ENCODE measurements around the gene AGO3. TPM values are rescaled to one million over a fixed set of nuclear protein-coding genes. Genes with fewer than 3 reads are reported as not detected.
"Not testable (repeated sequence)": the region's sequence is repeated elsewhere in the genome, so short reads cannot be mapped to it uniquely, and the experiment has no call there.

Gene AGO3
- polyA plus RNA-seq, 2 donors, result 2.6 to 3.2 TPM

- H3K27ac ChIP-seq (ENCODE audit: low read depth in 2 of 2, low read length in 1 of 2), result no peak overlapping the region
- H3K36me3 ChIP-seq (ENCODE audit: control insufficient read depth in 2 of 2, insufficient read depth in 2 of 2, low read length in 1 of 2), result no peaks in the 10 kb centered on the region
- 51 to 61% methylated on average over 2 of the region's 2 CpGs for WGBS, 2 donors
- H3K9me3 ChIP-seq (ENCODE audit: control insufficient read depth in 2 of 2, insufficient read depth in 1 of 2, low read depth in 1 of 2, low read length in 1 of 2), result no peaks in the 10 kb centered on the region
- H3K27me3 ChIP-seq (ENCODE audit: control insufficient read depth in 1 of 2, insufficient read depth in 2 of 2, low read length in 2 of 2), result no peaks in the 10 kb centered on the region
- no peak overlapping the region for H3K4me3 ChIP-seq (ENCODE audit: low read depth in 1 of 2, low read length in 2 of 2)
- no peaks in the 10 kb centered on the region for H3K4me1 ChIP-seq (ENCODE audit: control insufficient read depth in 2 of 2, insufficient read depth in 2 of 2, low read length in 1 of 2)
These were observed 4.8 kb downstream of the AGO3 start for GRCh38 chr1:35935442-35936388.

- H3K4me1 ChIP-seq (ENCODE audit: control insufficient read depth in 2 of 2, insufficient read depth in 2 of 2, low read length in 1 of 2), result no peaks in the 10 kb centered on the region
- no peak overlapping the region for H3K4me3 ChIP-seq (ENCODE audit: low read depth in 1 of 2, low read length in 2 of 2)
- no peaks in the 10 kb centered on the region for H3K9me3 ChIP-seq (ENCODE audit: control insufficient read depth in 2 of 2, insufficient read depth in 1 of 2, low read depth in 1 of 2, low read length in 1 of 2)
- 92 to 95% methylated on average over 3 of the region's 3 CpGs for whole genome bisulfite sequencing, 2 donors
- H3K36me3 ChIP-seq (ENCODE audit: control insufficient read depth in 2 of 2, insufficient read depth in 2 of 2, low read length in 1 of 2), result no peaks in the 10 kb centered on the region
- H3K27me3 ChIP-seq (ENCODE audit: control insufficient read depth in 1 of 2, insufficient read depth in 2 of 2, low read length in 2 of 2), result no peaks in the 10 kb centered on the region
- H3K27ac ChIP-seq (ENCODE audit: low read depth in 2 of 2, low read length in 1 of 2), result no peak overlapping the region
These were observed 5.9 kb downstream of the AGO3 start for GRCh38 chr1:35936838-35937237.

DNA sequence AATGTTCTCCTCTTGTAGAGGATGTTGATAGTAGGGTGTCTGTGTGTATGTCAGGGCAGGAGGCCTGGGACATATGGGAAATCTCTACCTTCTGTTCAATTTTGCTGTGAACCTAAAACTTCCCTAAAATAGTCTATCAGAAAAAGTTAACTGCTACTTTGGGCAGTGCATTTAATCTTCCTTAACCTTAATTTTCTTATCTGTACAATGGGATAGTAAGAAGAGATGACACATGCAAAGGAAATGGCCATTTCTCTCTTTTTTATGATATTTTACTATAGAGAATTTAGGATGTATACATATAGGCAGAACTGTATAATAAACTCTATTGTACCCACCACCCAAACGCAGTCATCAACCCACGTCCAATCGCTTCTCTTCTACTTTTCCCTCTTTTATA, 8.6 kb downstream of the AGO3 start:
- Histone ChIP-seq H3K9me3 (ENCODE audit: control insufficient read depth in 2 of 2, insufficient read depth in 1 of 2, low read depth in 1 of 2, low read length in 1 of 2) (no peaks in the 10 kb centered on the region), H3K4me3 (ENCODE audit: low read depth in 1 of 2, low read length in 2 of 2) (no peak overlapping the region), H3K27me3 (ENCODE audit: control insufficient read depth in 1 of 2, insufficient read depth in 2 of 2, low read length in 2 of 2) (no peaks in the 10 kb centered on the region), H3K4me1 (ENCODE audit: control insufficient read depth in 2 of 2, insufficient read depth in 2 of 2, low read length in 1 of 2) (no peaks in the 10 kb centered on the region), H3K27ac (ENCODE audit: low read depth in 2 of 2, low read length in 1 of 2) (no peak overlapping the region), H3K36me3 (ENCODE audit: control insufficient read depth in 2 of 2, insufficient read depth in 2 of 2, low read length in 1 of 2) (no peaks in the 10 kb centered on the region)
- WGBS, 2 donors, result 97 to 98% methylated on average over 3 of the region's 3 CpGs

- Histone ChIP-seq H3K4me1 (ENCODE audit: control insufficient read depth in 2 of 2, insufficient read depth in 2 of 2, low read length in 1 of 2) (no peaks in the 10 kb centered on the region), H3K36me3 (ENCODE audit: control insufficient read depth in 2 of 2, insufficient read depth in 2 of 2, low read length in 1 of 2) (no peaks in the 10 kb centered on the region), H3K9me3 (ENCODE audit: control insufficient read depth in 2 of 2, insufficient read depth in 1 of 2, low read depth in 1 of 2, low read length in 1 of 2) (no peaks in the 10 kb centered on the region), H3K27ac (ENCODE audit: low read depth in 2 of 2, low read length in 1 of 2) (no peak overlapping the region), H3K4me3 (ENCODE audit: low read depth in 1 of 2, low read length in 2 of 2) (no peak overlapping the region), H3K27me3 (ENCODE audit: control insufficient read depth in 1 of 2, insufficient read depth in 2 of 2, low read length in 2 of 2) (no peaks in the 10 kb centered on the region)
- WGBS, 2 donors, result 61 to 67% methylated on average over 2 of the region's 2 CpGs
These were observed 14.4 kb downstream of the AGO3 start for GRCh38 chr1:35945327-35945726.

DNA sequence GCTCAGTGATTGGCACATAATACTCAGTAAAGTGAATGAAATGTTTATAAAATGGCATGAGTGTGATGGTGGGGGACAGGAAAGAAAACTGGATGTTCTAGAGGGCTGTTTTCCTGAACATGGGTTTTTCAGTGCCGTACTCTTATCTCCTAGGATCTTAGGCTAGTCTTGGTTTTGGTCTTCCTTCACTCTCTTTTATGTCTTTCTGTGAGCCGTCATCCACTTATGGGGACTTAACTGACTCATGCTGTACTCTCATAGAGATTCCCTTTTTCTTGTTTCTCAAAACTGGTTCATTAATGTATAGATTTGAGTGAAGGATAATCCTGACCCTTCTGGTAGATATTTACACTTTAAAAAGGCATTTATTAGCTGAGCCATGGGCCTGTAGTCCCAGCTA, 16.6 kb downstream of the AGO3 start:
- Histone ChIP-seq H3K27me3 (ENCODE audit: control insufficient read depth in 1 of 2, insufficient read depth in 2 of 2, low read length in 2 of 2) (no peaks in the 10 kb centered on the region), H3K4me1 (ENCODE audit: control insufficient read depth in 2 of 2, insufficient read depth in 2 of 2, low read length in 1 of 2) (no peaks in the 10 kb centered on the region), H3K36me3 (ENCODE audit: control insufficient read depth in 2 of 2, insufficient read depth in 2 of 2, low read length in 1 of 2) (no peaks in the 10 kb centered on the region), H3K9me3 (ENCODE audit: control insufficient read depth in 2 of 2, insufficient read depth in 1 of 2, low read depth in 1 of 2, low read length in 1 of 2) (no peaks in the 10 kb centered on the region), H3K27ac (ENCODE audit: low read depth in 2 of 2, low read length in 1 of 2) (no peak overlapping the region), H3K4me3 (ENCODE audit: low read depth in 1 of 2, low read length in 2 of 2) (no peak overlapping the region)
- WGBS, 2 donors, result 90 to 91% methylated on average over 2 of the region's 2 CpGs

DNA sequence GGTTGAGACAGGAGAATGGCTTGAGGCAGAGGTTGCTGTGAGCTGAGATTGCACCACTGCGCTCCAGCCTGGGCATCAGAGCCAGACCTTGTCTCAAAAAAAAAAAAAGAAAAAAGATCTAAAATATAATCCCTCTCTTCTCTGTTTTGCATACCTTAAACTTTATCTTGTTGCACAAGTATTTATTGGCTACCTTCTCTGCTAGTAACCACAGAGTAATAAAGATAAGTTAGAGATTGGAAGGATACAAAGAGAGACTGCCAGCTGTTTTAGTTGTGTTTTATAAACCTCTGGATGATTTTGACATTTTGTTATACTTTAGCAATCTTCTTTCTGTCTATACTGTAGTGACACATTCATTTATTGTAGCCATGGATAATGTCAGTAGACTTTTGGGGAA, 27.7 kb downstream of the AGO3 start:
- H3K9me3 ChIP-seq (ENCODE audit: control insufficient read depth in 2 of 2, insufficient read depth in 1 of 2, low read depth in 1 of 2, low read length in 1 of 2), result no peaks in the 10 kb centered on the region
- H3K4me3 ChIP-seq (ENCODE audit: low read depth in 1 of 2, low read length in 2 of 2), result no peak overlapping the region
- H3K4me1 ChIP-seq (ENCODE audit: control insufficient read depth in 2 of 2, insufficient read depth in 2 of 2, low read length in 1 of 2), result no peaks in the 10 kb centered on the region
- H3K27ac ChIP-seq (ENCODE audit: low read depth in 2 of 2, low read length in 1 of 2), result no peak overlapping the region
- WGBS, 2 donors, result 97 to 100% methylated on average over 1 of the region's 1 CpG
- peaks cover 0 to 2% of the 10 kb centered on the region in 2 donors for H3K36me3 ChIP-seq (ENCODE audit: control insufficient read depth in 2 of 2, insufficient read depth in 2 of 2, low read length in 1 of 2)
- no peaks in the 10 kb centered on the region for H3K27me3 ChIP-seq (ENCODE audit: control insufficient read depth in 1 of 2, insufficient read depth in 2 of 2, low read length in 2 of 2)

- Histone ChIP-seq H3K27me3 (ENCODE audit: control insufficient read depth in 1 of 2, insufficient read depth in 2 of 2, low read length in 2 of 2) (no peaks in the 10 kb centered on the region), H3K36me3 (ENCODE audit: control insufficient read depth in 2 of 2, insufficient read depth in 2 of 2, low read length in 1 of 2) (peaks cover 0 to 2% of the 10 kb centered on the region in 2 donors), H3K9me3 (ENCODE audit: control insufficient read depth in 2 of 2, insufficient read depth in 1 of 2, low read depth in 1 of 2, low read length in 1 of 2) (no peaks in the 10 kb centered on the region), H3K4me1 (ENCODE audit: control insufficient read depth in 2 of 2, insufficient read depth in 2 of 2, low read length in 1 of 2) (no peaks in the 10 kb centered on the region), H3K4me3 (ENCODE audit: low read depth in 1 of 2, low read length in 2 of 2) (no peak overlapping the region), H3K27ac (ENCODE audit: low read depth in 2 of 2, low read length in 1 of 2) (no peak overlapping the region)
- WGBS, 2 donors, result 79 to 92% methylated on average over 3 of the region's 3 CpGs
These were observed 28.4 kb downstream of the AGO3 start for GRCh38 chr1:35959304-35959703.

DNA sequence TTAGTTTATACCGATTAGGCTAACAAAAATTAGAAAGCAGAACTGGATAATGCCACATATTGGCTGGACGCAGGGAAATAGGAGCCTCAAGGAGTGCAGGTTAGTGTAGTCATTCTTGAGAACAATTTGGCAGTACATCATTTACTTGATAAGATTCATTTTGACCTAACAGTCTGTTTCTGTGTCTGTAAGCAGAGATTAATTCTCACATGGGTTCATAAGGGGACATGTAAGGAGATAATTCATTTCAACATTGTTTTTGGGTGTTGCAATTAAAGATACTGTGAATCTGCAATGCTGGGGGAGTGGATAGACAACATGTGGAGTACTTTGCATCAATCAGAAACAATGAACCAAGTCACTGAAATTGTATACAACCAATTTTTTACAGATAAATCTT, 32.0 kb downstream of the AGO3 start:
- no peaks in the 10 kb centered on the region for H3K27me3 ChIP-seq (ENCODE audit: control insufficient read depth in 1 of 2, insufficient read depth in 2 of 2, low read length in 2 of 2)
- WGBS, 2 donors, result 90 to 91% methylated on average over 2 of the region's 2 CpGs
- no peak overlapping the region for H3K4me3 ChIP-seq (ENCODE audit: low read depth in 1 of 2, low read length in 2 of 2)
- H3K9me3 ChIP-seq (ENCODE audit: control insufficient read depth in 2 of 2, insufficient read depth in 1 of 2, low read depth in 1 of 2, low read length in 1 of 2), result no peaks in the 10 kb centered on the region
- H3K27ac ChIP-seq (ENCODE audit: low read depth in 2 of 2, low read length in 1 of 2), result no peak overlapping the region
- H3K36me3 ChIP-seq (ENCODE audit: control insufficient read depth in 2 of 2, insufficient read depth in 2 of 2, low read length in 1 of 2), result no peaks in the 10 kb centered on the region
- H3K4me1 ChIP-seq (ENCODE audit: control insufficient read depth in 2 of 2, insufficient read depth in 2 of 2, low read length in 1 of 2), result no peaks in the 10 kb centered on the region

- H3K4me1 ChIP-seq (ENCODE audit: control insufficient read depth in 2 of 2, insufficient read depth in 2 of 2, low read length in 1 of 2); H3K27ac ChIP-seq (ENCODE audit: low read depth in 2 of 2, low read length in 1 of 2); H3K9me3 ChIP-seq (ENCODE audit: control insufficient read depth in 2 of 2, insufficient read depth in 1 of 2, low read depth in 1 of 2, low read length in 1 of 2); H3K4me3 ChIP-seq (ENCODE audit: low read depth in 1 of 2, low read length in 2 of 2); H3K36me3 ChIP-seq (ENCODE audit: control insufficient read depth in 2 of 2, insufficient read depth in 2 of 2, low read length in 1 of 2); H3K27me3 ChIP-seq (ENCODE audit: control insufficient read depth in 1 of 2, insufficient read depth in 2 of 2, low read length in 2 of 2): not testable (repeated sequence)
- WGBS, 2 donors, result 93 to 97% methylated on average over 1 of the region's 1 CpG
These were observed 33.4 kb downstream of the AGO3 start for GRCh38 chr1:35964277-35964676.

DNA sequence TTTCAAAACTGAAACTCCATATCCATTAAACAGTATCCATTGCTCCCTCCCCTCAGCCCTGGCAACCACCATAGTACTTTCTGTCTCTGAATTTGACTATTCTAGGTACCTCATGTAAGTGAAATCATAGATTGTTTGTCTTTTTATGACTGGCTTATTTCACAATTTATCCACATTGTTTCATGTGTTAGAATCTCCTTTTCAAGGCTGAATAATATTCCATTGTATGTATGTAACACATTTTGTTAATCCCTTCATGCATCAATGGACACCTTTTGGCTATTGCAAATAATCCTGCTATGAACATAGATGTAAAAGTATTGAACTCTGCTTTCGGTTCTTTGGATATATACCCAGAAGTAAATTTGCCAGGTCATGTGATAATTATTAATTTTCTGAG, 37.5 kb downstream of the AGO3 start:
- Histone ChIP-seq H3K27me3 (ENCODE audit: control insufficient read depth in 1 of 2, insufficient read depth in 2 of 2, low read length in 2 of 2) (no peaks in the 10 kb centered on the region), H3K27ac (ENCODE audit: low read depth in 2 of 2, low read length in 1 of 2) (no peak overlapping the region), H3K9me3 (ENCODE audit: control insufficient read depth in 2 of 2, insufficient read depth in 1 of 2, low read depth in 1 of 2, low read length in 1 of 2) (no peaks in the 10 kb centered on the region), H3K36me3 (ENCODE audit: control insufficient read depth in 2 of 2, insufficient read depth in 2 of 2, low read length in 1 of 2) (peaks cover 0 to 2% of the 10 kb centered on the region in 2 donors), H3K4me1 (ENCODE audit: control insufficient read depth in 2 of 2, insufficient read depth in 2 of 2, low read length in 1 of 2) (no peaks in the 10 kb centered on the region), H3K4me3 (ENCODE audit: low read depth in 1 of 2, low read length in 2 of 2) (no peak overlapping the region)
- WGBS, 2 donors, result 97% methylated on average over 1 of the region's 1 CpG

Measured in esophagus (tissue), 2 donors.